Activated naive CD8-positive, alpha-beta T cell treated with anti-CD3 and anti-CD28 coated beads, Interleukin-2, amount 50 U/mL, for 24 hours (primary cell): Measurements from ENCODE around the gene TPSB2.
"Not testable (repeated sequence)": the region's sequence is repeated elsewhere in the genome, so short reads cannot be mapped to it uniquely, and the experiment has no call there.

Experiments
- ATAC-seq: fragments of 150-1000 bp; cut with Tn5 transposase; one replicate; pipeline ENCODE4 v1.10.0; 2021
- DNase-seq: peaks from one replicate; pipeline ENCODE4 v3.0.0; 2021
- H3K27ac Mint-ChIP-seq: one replicate; pipeline ENCODE4 v1.8.0; 2021; ENCODE audit warnings: mild to moderate bottlenecking, mixed read lengths
- H3K27me3 Mint-ChIP-seq: one replicate; pipeline ENCODE4 v1.8.0; 2021; ENCODE audit warnings: mixed read lengths
- H3K36me3 Mint-ChIP-seq: one replicate; pipeline ENCODE4 v1.8.0; 2021; ENCODE audit warnings: low read depth, mixed read lengths
- H3K4me1 Mint-ChIP-seq: one replicate; pipeline ENCODE4 v1.8.0; 2021; ENCODE audit warnings: mixed read lengths
- H3K4me3 Mint-ChIP-seq: one replicate; pipeline ENCODE4 v1.8.0; 2021; ENCODE audit warnings: mild to moderate bottlenecking, moderate library complexity, mixed read lengths
- H3K9me3 Mint-ChIP-seq: one replicate; pipeline ENCODE4 v1.8.0; 2021; ENCODE audit warnings: mixed read lengths

TPSB2 gene

DNA sequence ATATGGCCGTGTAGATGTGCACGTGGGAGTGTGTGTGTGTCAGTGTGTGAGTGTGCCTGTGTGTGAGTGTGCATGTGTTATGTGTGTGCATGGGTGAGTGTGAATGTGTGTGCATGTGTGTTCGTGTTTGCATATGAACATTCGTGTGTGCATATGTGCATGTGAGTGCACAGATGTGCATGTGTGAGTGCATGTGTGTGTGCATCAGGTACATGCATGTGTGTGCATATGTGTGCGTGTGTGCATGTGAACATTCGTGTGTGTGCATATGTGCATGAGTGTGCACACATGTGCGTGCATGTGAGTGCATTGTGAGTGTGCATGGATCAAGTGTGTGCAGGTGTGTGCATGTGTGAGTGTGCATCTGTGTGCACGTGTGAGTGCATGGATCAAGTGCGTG lies 8.0 kb upstream of the TPSB2 start:
- no peaks in the 10 kb centered on the region for H3K27me3 Mint-ChIP-seq
- H3K4me3 Mint-ChIP-seq, result no peak overlapping the region
- H3K36me3 Mint-ChIP-seq, result no peaks in the 10 kb centered on the region
- no peak for ATAC-seq
- DNase-seq, result no peak
- H3K27ac Mint-ChIP-seq, result no peak overlapping the region
- H3K9me3 Mint-ChIP-seq, result no peaks in the 10 kb centered on the region
- no peaks in the 10 kb centered on the region for H3K4me1 Mint-ChIP-seq

DNA sequence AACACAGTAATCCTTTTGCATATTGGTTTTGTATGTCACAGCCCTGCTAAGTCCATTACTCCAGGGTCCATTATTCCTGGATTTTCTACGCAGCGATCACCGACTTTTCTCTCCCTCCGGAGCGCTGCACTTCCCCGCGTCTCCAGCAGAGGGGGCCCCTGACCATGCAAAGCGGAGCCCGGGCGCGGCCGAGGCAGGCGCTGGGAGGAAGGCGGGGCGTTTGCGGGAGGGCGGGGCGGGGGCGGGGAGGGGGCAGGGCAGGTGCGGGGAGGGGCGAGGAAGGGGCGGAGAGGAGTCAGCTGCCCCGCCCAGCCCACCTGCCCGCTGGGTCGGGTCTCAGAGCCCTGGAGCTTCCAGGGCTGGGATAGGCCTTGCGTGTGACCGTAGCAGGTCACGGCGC lies 6.7 kb upstream of the TPSB2 start:
- H3K4me1 Mint-ChIP-seq, ATAC-seq, DNase-seq, H3K27ac Mint-ChIP-seq, H3K9me3 Mint-ChIP-seq, H3K27me3 Mint-ChIP-seq, H3K36me3 Mint-ChIP-seq, H3K4me3 Mint-ChIP-seq: not testable (repeated sequence)

DNA sequence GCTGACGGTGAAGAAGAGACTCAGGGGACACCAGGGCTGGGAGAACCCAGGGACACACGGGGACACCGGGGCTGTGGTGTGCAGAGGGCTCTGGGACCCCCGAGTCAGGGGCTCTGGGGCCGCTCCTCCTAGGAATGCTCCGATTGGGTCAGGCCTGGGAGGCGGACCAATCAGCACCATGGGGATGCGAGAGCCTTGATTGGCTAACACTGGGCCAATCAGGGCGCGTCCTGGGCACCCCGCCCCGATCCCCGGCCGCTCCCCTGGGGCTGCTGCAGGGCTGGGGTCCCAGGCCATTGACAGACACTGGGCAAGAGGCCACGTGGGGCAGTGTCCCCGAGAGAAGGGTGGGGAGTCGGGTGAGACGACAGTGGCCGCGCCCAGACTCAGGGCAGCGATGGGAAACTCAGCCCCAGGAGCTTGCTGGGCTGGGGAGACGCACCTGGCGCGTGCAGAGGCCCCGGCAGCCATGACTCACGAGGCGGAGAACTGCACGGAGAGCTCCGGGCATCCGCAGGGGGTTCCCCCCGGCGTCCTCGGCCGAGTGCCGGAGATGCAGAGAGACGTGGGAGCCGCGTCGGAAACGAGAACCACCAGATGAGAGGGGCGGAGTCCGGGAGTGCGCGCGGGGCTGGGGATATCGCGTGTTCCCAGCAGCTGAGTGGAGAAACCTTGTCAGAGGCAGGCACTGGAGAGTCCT lies 2.2 kb upstream of the TPSB2 start:
- H3K4me3 Mint-ChIP-seq, DNase-seq, H3K27me3 Mint-ChIP-seq, H3K36me3 Mint-ChIP-seq, H3K9me3 Mint-ChIP-seq, H3K4me1 Mint-ChIP-seq, H3K27ac Mint-ChIP-seq: not testable (repeated sequence)
- peak; percentile 41 for ATAC-seq

- H3K27ac Mint-ChIP-seq, H3K4me1 Mint-ChIP-seq, ATAC-seq, DNase-seq, H3K27me3 Mint-ChIP-seq, H3K9me3 Mint-ChIP-seq, H3K36me3 Mint-ChIP-seq, H3K4me3 Mint-ChIP-seq: not testable (repeated sequence)
Observed at GRCh38 chr16:1231301-1231700, 1.3 kb upstream of the TPSB2 start.

DNA sequence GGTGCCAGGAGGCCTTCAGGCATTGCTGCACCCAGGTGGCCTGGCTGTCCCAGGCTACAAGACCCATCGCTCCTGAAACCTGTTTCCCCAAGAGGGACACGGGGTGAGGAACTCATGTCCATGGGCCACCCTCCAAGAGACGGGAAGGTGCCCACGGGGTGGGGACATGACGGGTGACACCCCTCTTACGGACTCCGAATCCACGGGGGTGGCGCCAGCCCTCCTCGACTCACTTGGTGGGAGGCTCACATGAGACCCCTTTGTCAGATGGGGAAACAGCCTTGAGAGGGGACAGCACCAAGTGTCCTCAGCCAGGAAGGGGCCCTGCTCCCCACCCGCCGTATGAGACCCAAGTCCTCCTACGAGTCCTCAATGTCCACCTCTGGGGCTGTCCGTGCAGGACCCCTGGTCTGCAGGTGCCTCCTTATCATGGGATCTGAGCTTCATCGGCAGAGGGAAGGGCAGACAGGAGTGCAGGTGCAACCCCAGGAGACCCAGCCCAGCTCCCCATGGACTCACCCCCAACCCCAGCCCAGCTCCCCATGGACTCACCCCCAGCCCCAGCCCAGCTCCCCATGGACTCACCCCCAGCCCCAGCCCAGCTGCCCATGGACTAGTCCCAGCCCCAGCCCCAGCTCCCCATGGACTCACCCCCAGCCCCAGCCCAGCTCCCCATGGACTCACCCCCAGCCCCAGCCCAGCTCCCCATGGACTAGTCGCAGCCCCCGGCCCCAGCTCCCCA lies 658 bp upstream of the TPSB2 start:
- H3K27ac Mint-ChIP-seq, H3K4me3 Mint-ChIP-seq, H3K27me3 Mint-ChIP-seq, ATAC-seq, DNase-seq, H3K9me3 Mint-ChIP-seq, H3K36me3 Mint-ChIP-seq, H3K4me1 Mint-ChIP-seq: not testable (repeated sequence)

GRCh38 chr16:1229476-1229875 lies 508 bp downstream of the TPSB2 start:
- not testable (repeated sequence) for H3K36me3 Mint-ChIP-seq, DNase-seq, H3K27me3 Mint-ChIP-seq, H3K4me3 Mint-ChIP-seq, H3K27ac Mint-ChIP-seq, ATAC-seq, H3K4me1 Mint-ChIP-seq, H3K9me3 Mint-ChIP-seq

DNA sequence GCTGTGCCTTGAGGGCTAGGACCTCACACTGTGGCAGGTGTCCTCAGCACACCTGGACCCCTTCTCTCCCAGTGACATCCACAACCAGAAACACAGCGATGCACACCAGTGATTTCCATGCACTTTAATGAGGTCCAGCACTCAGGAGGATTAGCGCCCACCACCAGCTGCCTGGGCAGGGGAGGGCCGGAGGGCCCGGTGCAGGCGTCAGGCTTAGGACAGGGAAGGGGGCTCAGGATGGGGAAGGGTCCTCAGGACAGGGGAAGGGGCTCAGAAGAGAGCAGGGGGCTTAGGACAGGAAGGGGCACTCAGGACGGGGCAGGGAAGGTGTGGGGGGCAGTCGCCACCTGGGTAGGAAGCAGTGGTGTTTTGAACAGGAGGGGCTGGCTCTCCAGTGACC lies 1.8 kb downstream of the TPSB2 start:
- not testable (repeated sequence) for H3K36me3 Mint-ChIP-seq, H3K4me3 Mint-ChIP-seq, ATAC-seq, H3K27ac Mint-ChIP-seq, H3K9me3 Mint-ChIP-seq, H3K27me3 Mint-ChIP-seq, DNase-seq, H3K4me1 Mint-ChIP-seq

DNA sequence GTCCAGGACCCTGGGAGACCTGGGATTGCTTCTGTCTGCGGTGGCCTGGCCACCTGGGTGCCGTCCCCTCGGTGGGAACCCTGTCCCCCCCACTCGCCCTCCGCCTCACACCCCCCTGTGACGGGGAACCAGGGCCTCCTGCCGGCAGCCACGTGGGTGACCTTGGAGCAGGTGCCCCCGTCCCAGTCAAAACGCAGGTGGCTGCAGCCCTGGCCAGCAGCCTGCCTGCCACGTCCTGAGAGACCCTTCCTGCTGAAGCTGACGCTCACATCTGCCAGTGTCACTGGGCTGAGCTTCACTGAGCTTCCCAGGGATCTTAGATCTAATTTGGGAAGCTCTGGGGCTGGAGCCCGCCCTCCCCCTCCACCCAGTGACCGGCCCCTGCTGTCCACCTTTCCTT lies 3.3 kb downstream of the TPSB2 start:
- not testable (repeated sequence) for H3K9me3 Mint-ChIP-seq, H3K4me3 Mint-ChIP-seq, ATAC-seq

GRCh38 chr16:1225728-1226311 lies 4.2 kb downstream of the TPSB2 start:
- not testable (repeated sequence) for H3K27me3 Mint-ChIP-seq, H3K4me1 Mint-ChIP-seq, ATAC-seq, H3K36me3 Mint-ChIP-seq, H3K4me3 Mint-ChIP-seq, H3K9me3 Mint-ChIP-seq, DNase-seq, H3K27ac Mint-ChIP-seq

More for the DNA sequence above, 3.3 kb downstream of the TPSB2 start:
- not testable (repeated sequence) for H3K4me1 Mint-ChIP-seq, H3K27me3 Mint-ChIP-seq, H3K36me3 Mint-ChIP-seq, H3K27ac Mint-ChIP-seq, DNase-seq

- no peak for ATAC-seq
- Mint-ChIP-seq H3K9me3 (no peaks in the 10 kb centered on the region), H3K4me3 (no peak within 1 kb of the TSS), H3K4me1 (no peaks in the 10 kb centered on the region), H3K27ac (no peak within 1 kb of the TSS), H3K27me3 (no peaks in the 10 kb centered on the region), H3K36me3 (no peaks in the 10 kb centered on the region)
- no peak for DNase-seq
Observed at GRCh38 chr16:1225051-1225451, 4.9 kb downstream of the TPSB2 start, which contains the start of gene TPSG1. TPSG1 (minus strand) TSS chr16:1225268; CDS start chr16:1225252, 16 bp downstream.

GRCh38 chr16:1224558-1224957 lies 5.4 kb downstream of the TPSB2 start:
- Mint-ChIP-seq H3K4me3 (no peak overlapping the region), H3K27ac (no peak overlapping the region), H3K4me1 (no peaks in the 10 kb centered on the region), H3K9me3 (no peaks in the 10 kb centered on the region), H3K36me3 (no peaks in the 10 kb centered on the region), H3K27me3 (no peaks in the 10 kb centered on the region)
- ATAC-seq, result no peak
- no peak for DNase-seq

DNA sequence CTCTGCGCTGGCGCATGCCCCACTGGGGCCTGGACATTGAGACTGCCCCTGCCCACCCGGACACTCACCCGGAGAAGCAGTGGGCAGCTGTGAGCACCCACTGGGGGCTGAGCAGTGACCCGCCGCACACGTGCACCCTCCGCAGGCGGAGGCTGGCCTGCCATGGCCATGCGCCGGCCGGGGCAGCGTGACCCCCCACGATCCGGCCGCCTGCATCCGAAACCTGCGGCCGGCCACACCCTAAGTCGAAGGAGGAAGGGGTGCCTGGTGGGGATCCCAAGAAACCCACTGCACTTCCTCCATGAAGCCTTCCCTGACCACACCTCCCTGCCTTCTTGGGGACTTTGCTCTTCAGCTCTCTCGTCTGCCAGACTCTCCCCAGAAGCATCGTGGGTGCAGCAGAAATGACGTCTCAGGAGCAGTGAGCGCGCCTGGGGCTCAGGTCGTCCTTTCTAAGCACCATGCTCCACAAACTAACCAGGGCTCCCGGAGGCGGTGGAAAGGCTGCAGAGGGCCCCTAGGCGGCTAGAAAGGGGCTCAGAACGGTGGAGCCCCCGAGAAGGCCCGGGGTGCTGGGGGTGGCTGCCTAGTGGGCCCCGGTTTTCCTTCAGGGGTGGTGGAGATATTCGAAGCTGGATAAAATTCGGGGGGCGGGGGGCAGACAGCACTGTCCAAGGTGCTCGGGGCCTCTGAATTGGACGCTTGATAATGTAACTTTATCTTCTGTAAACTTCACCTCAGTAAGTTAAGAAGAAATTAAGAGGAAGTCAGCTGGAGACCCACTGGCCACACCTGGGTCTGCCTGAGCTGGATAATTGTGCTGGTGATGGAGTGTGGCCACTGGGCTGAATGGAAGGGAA lies 6.4 kb downstream of the TPSB2 start:
- DNase-seq, result no peak
- Mint-ChIP-seq H3K27me3 (no peaks in the 10 kb centered on the region), H3K27ac (no peak overlapping the region), H3K4me1 (no peaks in the 10 kb centered on the region), H3K36me3 (no peaks in the 10 kb centered on the region), H3K4me3 (no peak overlapping the region), H3K9me3 (no peaks in the 10 kb centered on the region)
- no peak for ATAC-seq

DNA sequence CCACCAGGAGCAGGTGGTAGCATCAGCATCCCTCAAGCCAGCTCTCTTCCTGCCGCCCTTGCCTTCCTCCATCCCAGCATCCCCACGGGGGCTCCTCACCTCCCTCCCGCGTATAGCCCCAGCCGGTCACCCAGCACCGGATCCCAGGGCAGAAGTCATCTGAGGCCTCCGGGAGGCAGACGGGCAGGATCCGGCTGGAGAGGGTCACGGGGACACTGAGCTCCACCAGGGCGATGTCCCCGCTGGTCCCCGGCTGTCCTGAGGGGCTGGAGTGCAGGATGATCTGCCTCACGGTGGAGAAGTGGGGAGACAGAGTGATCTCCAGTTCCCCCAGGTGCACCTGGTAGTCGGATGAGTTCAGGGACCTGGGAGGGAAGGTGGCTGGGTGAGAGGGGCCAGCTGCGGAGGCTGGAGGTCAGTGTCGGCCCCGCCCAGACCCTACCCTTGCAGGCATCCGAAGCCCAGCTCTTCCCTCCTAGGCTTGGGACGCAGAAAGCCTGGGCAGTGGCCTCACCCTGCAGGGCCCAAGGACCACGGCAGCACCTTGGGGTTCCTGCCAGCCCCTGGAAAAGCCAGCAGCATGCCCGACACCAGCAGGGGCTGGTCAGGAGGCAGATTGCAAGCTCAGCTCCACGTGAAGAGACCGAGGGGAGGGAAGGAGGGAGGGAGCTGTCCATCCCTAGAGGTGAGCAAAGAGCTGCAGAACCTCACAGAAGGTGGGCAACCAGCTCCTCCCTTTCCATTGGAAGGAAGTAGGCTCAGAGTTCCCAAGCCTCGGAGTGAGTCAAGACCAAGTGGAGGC lies 7.2 kb downstream of the TPSB2 start:
- Mint-ChIP-seq H3K9me3 (no peaks in the 10 kb centered on the region), H3K4me1 (no peaks in the 10 kb centered on the region), H3K4me3 (no peak overlapping the region), H3K27ac (no peak overlapping the region), H3K27me3 (no peaks in the 10 kb centered on the region), H3K36me3 (no peaks in the 10 kb centered on the region)
- no peak for DNase-seq
- no peak for ATAC-seq
